Left ventricle myocardium superior (tissue), 1 donor: ENCODE measurements around the gene COL26A1. TPM values are rescaled to one million over a fixed set of nuclear protein-coding genes. Genes with fewer than 3 reads are reported as not detected.
A peak's percentile ranks its signal among the peaks of the same experiment; 100 is the strongest.

ENCODE experiments used
- ATAC-seq: fragments of 200-7000 bp; cut with Tn5 transposase; one replicate; pipeline ENCODE4 v1.9.1; 2020; ENCODE audit warnings: mild to moderate bottlenecking, moderate library complexity
- DNase-seq: peaks from one replicate; pipeline ENCODE4 v3.0.0-alpha.2; 2020
- intact Hi-C: fragments of 100-400 bp; cut with micrococcal nuclease; formaldehyde crosslinking; loops from one replicate; pipeline ENCODE4 v1.11.0; 2022
- total RNA-seq: library from RNA; stranded (reverse); fragmentation: NEBNext Ultra II Directional; extraction: Animal tissue kit (Norgen Biotek cat#: 25700); gene quantifications from one replicate; pipeline ENCODE4 v1.2.1, GENCODE V29; 2021
- donor health status: DM: no; HTN: yes; CAD: no; lungs with severe emphysema.

Gene COL26A1
- total RNA-seq, 1 donor from 2014 or later = not detected

- intact Hi-C loops = no loop called here
- no peak for DNase-seq
- no peak for ATAC-seq
These were observed 156.8 kb downstream of the COL26A1 start for GRCh38 chr7:101519324-101520023.

GRCh38 chr7:101521430-101521925, 158.8 kb downstream of the COL26A1 start:
- ATAC-seq = no peak
- intact Hi-C loops = no loop called here
- no peak for DNase-seq

- intact Hi-C loops = no loop called here
- ATAC-seq (no peak), DNase-seq (no peak)
These were observed 159.3 kb downstream of the COL26A1 start for GRCh38 chr7:101522021-101522420.

GRCh38 chr7:101527844-101528667, 165.4 kb downstream of the COL26A1 start:
- peak; percentile 93 for ATAC-seq
- DNase-seq = peak; percentile 53
- intact Hi-C loops = no loop called here

- intact Hi-C loops = no loop called here
- ATAC-seq (no peak), DNase-seq (no peak)
These were observed 166.9 kb downstream of the COL26A1 start for GRCh38 chr7:101529560-101529959.

- DNase-seq (no peak), ATAC-seq (no peak)
- intact Hi-C loops = no loop called here
These were observed 169.2 kb downstream of the COL26A1 start for GRCh38 chr7:101531726-101532357.

- no peak for DNase-seq
- no peak for ATAC-seq
- intact Hi-C loops = no loop called here
These were observed 169.9 kb downstream of the COL26A1 start for GRCh38 chr7:101532400-101533102.

- intact Hi-C loops = no loop called here
- DNase-seq (no peak), ATAC-seq (no peak)
These were observed 170.4 kb downstream of the COL26A1 start for GRCh38 chr7:101533103-101533465.

GRCh38 chr7:101534015-101534803, 171.5 kb downstream of the COL26A1 start:
- intact Hi-C loops = no loop called here
- DNase-seq = no peak

GRCh38 chr7:101534873-101535272, 172.2 kb downstream of the COL26A1 start:
- DNase-seq (no peak), ATAC-seq (no peak)
- intact Hi-C loops = no loop called here

More at GRCh38 chr7:101534015-101534803, 171.5 kb downstream of the COL26A1 start:
- no peak for ATAC-seq

GRCh38 chr7:101535351-101535751, 172.7 kb downstream of the COL26A1 start:
- intact Hi-C loops = no loop called here
- no peak for ATAC-seq
- DNase-seq = no peak

GRCh38 chr7:101536232-101536631, 173.6 kb downstream of the COL26A1 start:
- peak; percentile 74 for ATAC-seq
- peak; percentile 62 for DNase-seq

GRCh38 chr7:101536668-101537067, 174.0 kb downstream of the COL26A1 start:
- DNase-seq = no peak
- no peak for ATAC-seq
- intact Hi-C loops = no loop called here

More at GRCh38 chr7:101536232-101536631, 173.6 kb downstream of the COL26A1 start:
- intact Hi-C loops = no loop called here

GRCh38 chr7:101537205-101537604, 174.5 kb downstream of the COL26A1 start:
- intact Hi-C loops = no loop called here
- DNase-seq = no peak
- ATAC-seq = peak; percentile 25

GRCh38 chr7:101537935-101538595, 175.4 kb downstream of the COL26A1 start:
- intact Hi-C loops = no loop called here
- DNase-seq (no peak), ATAC-seq (no peak)

- peak; percentile 75 for DNase-seq
- intact Hi-C loops = no loop called here
- peak; percentile 69 for ATAC-seq
These were observed 176.2 kb downstream of the COL26A1 start for GRCh38 chr7:101538596-101539459.

- DNase-seq (no peak), ATAC-seq (no peak)
- intact Hi-C loops = loop anchor here (5.0 kb wide), 1 partner anchor 733 kb away; no protein-coding TSS in a partner anchor
These were observed 177.1 kb downstream of the COL26A1 start for GRCh38 chr7:101539784-101540183.
